ENCODE data around the gene BACH2. TPM values are rescaled to one million over a fixed set of nuclear protein-coding genes. Genes with fewer than 3 reads are reported as not detected.

Gene BACH2
- polyA plus RNA-seq, 1 of the 3 experiments (the other 2 are of a cell fraction): 0.46 TPM

- TF ChIP-seq USF2 (IDR thresholded peaks at IDR 0.05; ENCODE audit: borderline replicate concordance, low read depth, low read length) (no peak), MEF2A (IDR thresholded peaks at IDR 0.05; ENCODE audit: borderline replicate concordance, low read depth) (0 out of 2 replicates have a peak, but pooled peaks have one; percentile 28), MXI1 (IDR thresholded peaks at IDR 0.05; ENCODE audit: low read depth, low read length) (peak; percentile 73; the same call in 1 of the 2 replicates), EP300 (IDR thresholded peaks at IDR 0.05; ENCODE audit: borderline replicate concordance in 1 of 2, low read depth in 1 of 2, low read length in 1 of 2) (peak; percentile 26 to 76; a peak in 3 of 4 replicates), FOSL2 (IDR thresholded peaks at IDR 0.05; ENCODE audit: borderline replicate concordance, low read depth) (peak; percentile 44; the same call in 1 of the 2 replicates), GABPA (IDR thresholded peaks at IDR 0.05; ENCODE audit: low read depth) (no peak), MAX (IDR thresholded peaks at IDR 0.05; ENCODE audit: low read depth) (peak; percentile 46; the same call in 1 of the 2 replicates), FOXJ3 (CRISPR knock-in tag; IDR thresholded peaks at IDR 0.05) (0 out of 2 replicates have a peak, but pooled peaks have one; percentile 36), TEAD4 (IDR thresholded peaks at IDR 0.05; ENCODE audit: borderline replicate concordance, insufficient read depth) (no peak), RXRA (IDR thresholded peaks at IDR 0.05; ENCODE audit: borderline replicate concordance, low read depth) (no peak), CHD2 (IDR thresholded peaks at IDR 0.05; ENCODE audit: low read length, partially characterized antibody) (peak; percentile 59), YY1 (IDR thresholded peaks at IDR 0.05; ENCODE audit: low read depth) (peak; percentile 39; the same call in 1 of the 2 replicates), GATA2 (CRISPR knock-in tag; IDR thresholded peaks at IDR 0.05) (no peak), TCF12 (IDR thresholded peaks at IDR 0.05) (peak; percentile 97)
These were observed 77.2 kb downstream of the BACH2 start (continued) for GRCh38 chr6:90219209-90219985.

GRCh38 chr6:90218959-90219208, 77.8 kb downstream of the BACH2 start:
- CTCF ChIA-PET: interaction anchor here (0.5 to 2.3 kb wide), 12 partner anchors 12 to 278 kb away, joined by 3 to 10 read pairs (median 3); partner anchors contain the start of gene BACH2
- DNase-seq: no peak
- TF ChIP-seq ELF1 (IDR thresholded peaks at IDR 0.05) (no peak), USF2 (IDR thresholded peaks at IDR 0.05; ENCODE audit: borderline replicate concordance, low read depth, low read length) (no peak), USF1 (IDR thresholded peaks at IDR 0.05; ENCODE audit: borderline replicate concordance, low read depth) (no peak), TAF1 (IDR thresholded peaks at IDR 0.05; ENCODE audit: borderline replicate concordance, low read depth, low read length) (no peak), RCOR1 (IDR thresholded peaks at IDR 0.05; ENCODE audit: low read length) (no peak), RXRA (IDR thresholded peaks at IDR 0.05; ENCODE audit: borderline replicate concordance, low read depth) (no peak), MAX (IDR thresholded peaks at IDR 0.05; ENCODE audit: low read depth) (no peak), CHD2 (IDR thresholded peaks at IDR 0.05; ENCODE audit: low read length, partially characterized antibody) (no peak), IRF3 (IDR thresholded peaks at IDR 0.05; ENCODE audit: low read depth, low read length) (no peak), TCF12 (IDR thresholded peaks at IDR 0.05) (no peak), FOXM1 (IDR thresholded peaks at IDR 0.05; ENCODE audit: low read depth) (no peak), MEF2A (IDR thresholded peaks at IDR 0.05; ENCODE audit: borderline replicate concordance, low read depth) (no peak), SIN3A (IDR thresholded peaks at IDR 0.05; ENCODE audit: borderline replicate concordance, low read depth, low read length) (no peak), TEAD4 (IDR thresholded peaks at IDR 0.05; ENCODE audit: borderline replicate concordance, insufficient read depth) (no peak), JUND (IDR thresholded peaks at IDR 0.05) (no peak), GATA2 (CRISPR knock-in tag; IDR thresholded peaks at IDR 0.05) (no peak)

More at GRCh38 chr6:90218959-90219208, 77.8 kb downstream of the BACH2 start:
- WGBS (ENCODE audit: low lambda C conversion rate): 6% methylated on average over 1 of the region's 1 CpG
- Histone ChIP-seq H3K4me1 (ENCODE audit: control insufficient read depth in 1 of 2, insufficient read depth in 2 of 2, low read depth in 1 of 2, low read length in 1 of 2) (peaks cover 34 to 45% of the 10 kb centered on the region in 2 experiments; a peak in 3 of 4 replicates), H3K4me3 (ENCODE audit: low read depth in 2 of 2, low read length in 1 of 2) (peak overlapping the region; percentile 36 to 37; a peak in 2 of 4 replicates), H4K20me1 (ENCODE audit: insufficient read depth) (no peaks in the 10 kb centered on the region), H3K79me2 (ENCODE audit: insufficient read depth) (no peaks in the 10 kb centered on the region), H3K9me3 (no peaks in the 10 kb centered on the region), H3K27ac (ENCODE audit: low read depth in 2 of 2, low read length in 1 of 2) (peak overlapping the region; percentile 96 to 97), H3K9me2 (no peaks in the 10 kb centered on the region), H3K9ac (peak overlapping the region; percentile 73; the same call in 1 of the 2 replicates), H2AFZ (ENCODE audit: low read depth) (peak overlapping the region; percentile 66; the same call in 1 of the 2 replicates), H3K4me2 (peak overlapping the region; percentile 74), H3F3A (replicated peaks; ENCODE audit: insufficient read depth) (peaks cover 31% of the 10 kb centered on the region), H3K27me3 (ENCODE audit: insufficient read depth) (no peaks in the 10 kb centered on the region), H3K36me3 (replicated peaks in 1 of 2; ENCODE audit: control insufficient read depth in 1 of 2, insufficient read depth in 2 of 2, low read length in 1 of 2) (no peaks in the 10 kb centered on the region)
- POLR2A ChIA-PET: interaction anchor here (0.6 to 2.3 kb wide), 10 partner anchors 11 to 278 kb away, joined by 3 to 14 read pairs (median 4); no protein-coding TSS in a partner anchor

Measured in SK-N-SH (cell line).